Psoas muscle (tissue), 8 donors: Measurements from ENCODE around the gene C12orf43. TPM values are rescaled to one million over a fixed set of nuclear protein-coding genes. Genes with fewer than 3 reads are reported as not detected.

ENCODE experiments used
- ATAC-seq, 4 donors: fragments of 200-7000 bp; cut with Tn5 transposase; one replicate each; pipeline ENCODE4 v1.9.1; 2020; ENCODE audit warnings: moderate library complexity in 3 of 4, mild to moderate bottlenecking in 2 of 4
- DNase-seq, 2 donors: peaks; one replicate each; pipeline ENCODE4 v3.0.0-alpha.2; 2020
- H3K27ac ChIP-seq: fragments of 200-600 bp; one replicate; pipeline ENCODE4 v1.8.0; 2022
- H3K27me3 ChIP-seq, 3 donors: fragments of 200-600 bp in 1 of 3; one replicate each; pipeline versions ENCODE4 v1.6.1 to v1.8.0; 2013 to 2022; ENCODE audit warnings: low read length in 2 of 3, mild to moderate bottlenecking in 2 of 3, moderate library complexity in 1 of 3; ENCODE audit not compliant: insufficient read depth in 3 of 3
- H3K36me3 ChIP-seq, 2 donors: fragments of 200-600 bp in 1 of 2; one replicate each; pipeline versions ENCODE4 v1.6.1 to v1.8.0; 2013 to 2022; ENCODE audit warnings: low read depth in 1 of 2, mild to moderate bottlenecking in 1 of 2, moderate library complexity in 1 of 2; ENCODE audit not compliant: insufficient read depth in 1 of 2
- H3K4me1 ChIP-seq: fragments of 200-600 bp; one replicate; pipeline ENCODE4 v1.8.0; 2022
- H3K4me3 ChIP-seq: fragments of 200-600 bp; one replicate; pipeline ENCODE4 v1.8.0; 2022; ENCODE audit warnings: mild to moderate bottlenecking
- H3K9me3 ChIP-seq: fragments of 200-600 bp; one replicate; pipeline ENCODE4 v1.8.0; 2022
- CTCF ChIP-seq: fragments of 200-600 bp; IDR thresholded peaks from one replicate; pipeline ENCODE4 v1.8.0; 2022; ENCODE audit warnings: antibody characterized with exemption
- WGBS, 3 donors: extraction: QIAGEN DNeasy Blood & Tissue Kit; methylation state at CpG; one replicate each; pipeline versions ENCODE4 v1.1.6 to v1.1.7; 2013; 5-methylcytosine and 5-hydroxymethylcytosine counted together
- intact Hi-C, 2 donors: fragments of 100-400 bp; cut with DNase I; formaldehyde crosslinking; loops; one replicate each; pipeline versions ENCODE4 v1.11.0 to v1.14.2; 2022
- polyA plus RNA-seq, 3 donors: library from polyadenylated mRNA; stranded (reverse); fragments of 200-250 nt; gene quantifications; one replicate each; pipeline ENCODE4 v1.2.3, GENCODE V29; 2013
- total RNA-seq, 4 donors: library from RNA; stranded (reverse); fragmentation: NEBNext Ultra II Directional in 2 of 4; extraction: Animal tissue kit (Norgen Biotek cat#: 25700) in 2 of 4; gene quantifications; one replicate each; pipeline versions ENCODE4 v1.2.1 to v1.2.4, GENCODE V29; 2021 to 2023
- donor health status: healthy with polysubstance abuse.
- donor health status: DM: no; HTN: no; CAD: no; lungs with moderate emphysema.
- donor health status: Bipolar disorder and iron deficiency.
- donor health status: healthy.
- donor health status: DM: yes; HTN: yes; CAD: no.
- donor health status: DM: no; HTN: no; CAD: no.
- donor health status: DM: no; HTN: no; CAD: no.
- donor health status: DM: yes; HTN: yes; CAD: no.

C12orf43 gene
- total and polyA plus RNA-seq, 7 donors: 5.0 to 19.4 (median 8.0) TPM

GRCh38 chr12:121017966-121018491 lies 1.7 kb upstream of the C12orf43 start:
- H3K4me1 ChIP-seq: peaks cover 11% of the 10 kb centered on the region
- H3K9me3 ChIP-seq: no peaks in the 10 kb centered on the region
- H3K27ac ChIP-seq: no peak overlapping the region
- H3K36me3 ChIP-seq: peaks cover 0 to 6% of the 10 kb centered on the region in 2 donors
- DNase-seq: no peak
- peaks cover 0 to 1% (median 0%) of the 10 kb centered on the region in 3 donors for H3K27me3 ChIP-seq
- ATAC-seq: no peak
- no peak overlapping the region for H3K4me3 ChIP-seq
- intact Hi-C loops: no loop called here
- TF ChIP-seq CTCF: no peak
- WGBS, 3 donors: 86 to 91% (median 90%) methylated on average over 14 to 15 of the region's 15 CpGs

- no peak for TF ChIP-seq CTCF
- no peak for DNase-seq
- intact Hi-C loops: no loop called here
- WGBS, 3 donors: 87 to 91% (median 87%) methylated on average over 3 of the region's 3 CpGs
- H3K4me3 ChIP-seq: no peak overlapping the region
- no peaks in the 10 kb centered on the region for H3K27me3 ChIP-seq
- no peak for ATAC-seq
- H3K9me3 ChIP-seq: no peaks in the 10 kb centered on the region
- H3K27ac ChIP-seq: no peak overlapping the region
- H3K36me3 ChIP-seq: peaks cover 3 to 41% of the 10 kb centered on the region in 2 donors
- peaks cover 11% of the 10 kb centered on the region for H3K4me1 ChIP-seq
These were observed 2.6 kb downstream of the C12orf43 start for GRCh38 chr12:121013715-121014114.

- 87 to 90% (median 89%) methylated on average over 6 of the region's 6 CpGs for WGBS, 3 donors
- Histone ChIP-seq H3K4me1 (peaks cover 11% of the 10 kb centered on the region), H3K4me3 (no peak overlapping the region), H3K36me3 (peaks cover 8 to 60% of the 10 kb centered on the region in 2 donors), H3K27ac (no peak overlapping the region), H3K9me3 (no peaks in the 10 kb centered on the region), H3K27me3 (no peaks in the 10 kb centered on the region)
- intact Hi-C loops: no loop called here
- DNase-seq (no peak), ATAC-seq (no peak)
- no peak for TF ChIP-seq CTCF
These were observed 4.5 kb downstream of the C12orf43 start for GRCh38 chr12:121011820-121012219.

GRCh38 chr12:121010860-121011259 lies 5.4 kb downstream of the C12orf43 start:
- H3K36me3 ChIP-seq: peaks cover 8 to 70% of the 10 kb centered on the region in 2 donors
- no peaks in the 10 kb centered on the region for H3K27me3 ChIP-seq
- no peak for TF ChIP-seq CTCF
- intact Hi-C loops: no loop called here
- no peak overlapping the region for H3K27ac ChIP-seq
- DNase-seq (no peak), ATAC-seq (no peak)
- H3K4me3 ChIP-seq: no peak overlapping the region
- H3K4me1 ChIP-seq: peaks cover 11% of the 10 kb centered on the region
- WGBS, 3 donors: 84 to 91% (median 86%) methylated on average over 8 of the region's 8 CpGs
- no peaks in the 10 kb centered on the region for H3K9me3 ChIP-seq

GRCh38 chr12:121009741-121010140 lies 6.5 kb downstream of the C12orf43 start:
- no peak overlapping the region for H3K27ac ChIP-seq
- no peaks in the 10 kb centered on the region for H3K9me3 ChIP-seq
- 63 to 71% (median 68%) methylated on average over 10 of the region's 10 CpGs for WGBS, 3 donors
- H3K36me3 ChIP-seq: peaks cover 8 to 81% of the 10 kb centered on the region in 2 donors
- TF ChIP-seq CTCF: no peak
- ATAC-seq (peak; percentile 37 to 72 (median 52)), DNase-seq (no peak)
- peaks cover under 1% of the 10 kb centered on the region for H3K4me1 ChIP-seq
- intact Hi-C loops: no loop called here
- H3K4me3 ChIP-seq: no peak overlapping the region
- no peaks in the 10 kb centered on the region for H3K27me3 ChIP-seq
